Progenitor cell of endocrine pancreas (in vitro differentiated cells): ENCODE measurements around the gene COL11A2. TPM values are rescaled to one million over a fixed set of nuclear protein-coding genes. Genes with fewer than 3 reads are reported as not detected.

Experiments
- DNase-seq: peaks from one replicate; pipeline ENCODE4 v3.0.0; 2021; ENCODE audit warnings: low spot score; ENCODE audit not compliant: unreplicated experiment
- H3K27ac Mint-ChIP-seq: 2 replicates; pipeline ENCODE4 v1.8.0; 2021; ENCODE audit warnings: mild to moderate bottlenecking, moderate library complexity, mixed read lengths
- H3K27me3 Mint-ChIP-seq: 2 replicates; pipeline ENCODE4 v1.8.0; 2021; ENCODE audit warnings: mixed read lengths
- H3K36me3 Mint-ChIP-seq: 2 replicates; pipeline ENCODE4 v1.8.0; 2022; ENCODE audit warnings: mixed read lengths; ENCODE audit not compliant: insufficient read depth
- H3K4me1 Mint-ChIP-seq: 2 replicates; pipeline ENCODE4 v1.8.0; 2021; ENCODE audit warnings: low read depth, mixed read lengths
- H3K4me3 Mint-ChIP-seq: 2 replicates; pipeline ENCODE4 v1.8.0; 2021; ENCODE audit warnings: low read depth, mild to moderate bottlenecking, moderate library complexity, mixed read lengths
- H3K9me3 Mint-ChIP-seq: 2 replicates; pipeline ENCODE4 v1.8.0; 2021; ENCODE audit warnings: low read depth, mixed read lengths
- total RNA-seq: library from RNA; stranded (reverse); gene quantifications from 2 replicates; pipeline ENCODE4 v1.2.1, GENCODE V29; 2021
- TF ChIP-seq, protein P1 (sequence below): fragments of 200-600 bp; sonication (generic); IDR thresholded peaks from one replicate; pipeline ENCODE4 v1.5.0; 2021; ENCODE audit warnings: antibody characterized with exemption, mild to moderate bottlenecking; ENCODE audit not compliant: unreplicated experiment

The COL11A2 gene
- total RNA-seq, 1 donor from 2014 or later: 4.3 TPM

DNA sequence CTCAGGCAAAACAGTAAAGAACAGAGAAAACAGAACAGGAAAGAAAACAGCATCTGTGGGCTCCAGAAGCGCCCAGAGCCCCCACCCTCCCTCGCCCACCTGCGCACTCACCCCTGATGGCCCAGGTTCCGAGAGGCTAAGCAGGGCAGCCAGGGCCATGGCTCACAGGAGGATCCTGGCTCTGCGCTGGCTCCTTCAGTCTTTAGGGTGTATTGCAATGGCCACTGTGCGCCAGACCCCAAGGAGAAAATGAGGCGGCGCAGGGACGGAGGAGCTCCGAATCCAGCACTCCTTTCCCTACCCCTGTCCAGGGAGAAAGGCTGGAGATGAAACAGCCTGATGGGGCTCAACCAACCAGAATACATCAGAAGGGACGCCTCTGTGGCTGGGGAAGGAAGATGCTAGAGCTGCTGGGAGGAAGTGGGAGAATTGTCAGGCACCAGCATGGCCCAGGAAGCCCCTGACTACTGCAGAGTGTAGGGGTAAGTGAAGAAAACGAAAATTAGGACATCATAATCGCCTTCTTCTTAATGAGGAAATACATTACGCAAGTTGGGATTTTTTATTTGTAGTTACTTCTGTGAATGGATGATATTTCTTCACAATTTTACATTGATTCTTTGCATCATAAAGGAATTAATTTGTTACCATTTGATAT lies 49.0 kb downstream of the COL11A2 start:
- TF ChIP-seq, protein P1, sequence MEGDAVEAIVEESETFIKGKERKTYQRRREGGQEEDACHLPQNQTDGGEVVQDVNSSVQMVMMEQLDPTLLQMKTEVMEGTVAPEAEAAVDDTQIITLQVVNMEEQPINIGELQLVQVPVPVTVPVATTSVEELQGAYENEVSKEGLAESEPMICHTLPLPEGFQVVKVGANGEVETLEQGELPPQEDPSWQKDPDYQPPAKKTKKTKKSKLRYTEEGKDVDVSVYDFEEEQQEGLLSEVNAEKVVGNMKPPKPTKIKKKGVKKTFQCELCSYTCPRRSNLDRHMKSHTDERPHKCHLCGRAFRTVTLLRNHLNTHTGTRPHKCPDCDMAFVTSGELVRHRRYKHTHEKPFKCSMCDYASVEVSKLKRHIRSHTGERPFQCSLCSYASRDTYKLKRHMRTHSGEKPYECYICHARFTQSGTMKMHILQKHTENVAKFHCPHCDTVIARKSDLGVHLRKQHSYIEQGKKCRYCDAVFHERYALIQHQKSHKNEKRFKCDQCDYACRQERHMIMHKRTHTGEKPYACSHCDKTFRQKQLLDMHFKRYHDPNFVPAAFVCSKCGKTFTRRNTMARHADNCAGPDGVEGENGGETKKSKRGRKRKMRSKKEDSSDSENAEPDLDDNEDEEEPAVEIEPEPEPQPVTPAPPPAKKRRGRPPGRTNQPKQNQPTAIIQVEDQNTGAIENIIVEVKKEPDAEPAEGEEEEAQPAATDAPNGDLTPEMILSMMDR: peak; percentile 28
- no peaks in the 10 kb centered on the region for H3K4me1 Mint-ChIP-seq
- H3K36me3 Mint-ChIP-seq: no peaks in the 10 kb centered on the region
- H3K27me3 Mint-ChIP-seq: peaks cover 30% of the 10 kb centered on the region
- H3K4me3 Mint-ChIP-seq: no peak overlapping the region
- H3K27ac Mint-ChIP-seq: no peak overlapping the region
- no peak for DNase-seq
- no peaks in the 10 kb centered on the region for H3K9me3 Mint-ChIP-seq

- no peak overlapping the region for H3K27ac Mint-ChIP-seq
- DNase-seq: no peak
- no peaks in the 10 kb centered on the region for H3K36me3 Mint-ChIP-seq
- H3K9me3 Mint-ChIP-seq: no peaks in the 10 kb centered on the region
- peaks cover 28% of the 10 kb centered on the region for H3K27me3 Mint-ChIP-seq
- TF ChIP-seq, protein P1: no peak
- H3K4me3 Mint-ChIP-seq: no peak overlapping the region
- no peaks in the 10 kb centered on the region for H3K4me1 Mint-ChIP-seq
These were observed 49.7 kb downstream of the COL11A2 start for GRCh38 chr6:33142501-33143070.

DNA sequence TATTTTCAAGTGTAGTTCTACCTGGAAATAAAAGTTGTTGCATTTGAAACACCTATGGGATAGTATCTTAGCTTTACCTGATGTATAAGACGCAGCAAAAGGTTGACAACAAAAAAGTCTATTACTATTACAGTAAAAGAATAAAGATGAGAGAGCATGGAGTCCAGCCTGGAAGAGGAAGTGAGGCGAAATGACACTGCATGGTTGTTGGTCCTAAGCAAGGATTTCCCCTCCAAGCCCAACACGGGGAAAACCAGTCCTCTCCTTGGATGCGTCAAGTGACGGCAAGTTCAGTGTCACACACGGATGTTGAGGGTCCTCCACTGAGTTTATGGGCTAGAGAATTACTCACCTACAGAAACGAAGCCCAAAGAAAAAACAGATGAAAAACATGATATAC lies 51.7 kb downstream of the COL11A2 start:
- Mint-ChIP-seq H3K27ac (no peak overlapping the region), H3K4me3 (no peak overlapping the region), H3K9me3 (no peaks in the 10 kb centered on the region), H3K27me3 (peaks cover 28% of the 10 kb centered on the region), H3K36me3 (no peaks in the 10 kb centered on the region), H3K4me1 (no peaks in the 10 kb centered on the region)
- TF ChIP-seq, protein P1: no peak
- DNase-seq: no peak

DNA sequence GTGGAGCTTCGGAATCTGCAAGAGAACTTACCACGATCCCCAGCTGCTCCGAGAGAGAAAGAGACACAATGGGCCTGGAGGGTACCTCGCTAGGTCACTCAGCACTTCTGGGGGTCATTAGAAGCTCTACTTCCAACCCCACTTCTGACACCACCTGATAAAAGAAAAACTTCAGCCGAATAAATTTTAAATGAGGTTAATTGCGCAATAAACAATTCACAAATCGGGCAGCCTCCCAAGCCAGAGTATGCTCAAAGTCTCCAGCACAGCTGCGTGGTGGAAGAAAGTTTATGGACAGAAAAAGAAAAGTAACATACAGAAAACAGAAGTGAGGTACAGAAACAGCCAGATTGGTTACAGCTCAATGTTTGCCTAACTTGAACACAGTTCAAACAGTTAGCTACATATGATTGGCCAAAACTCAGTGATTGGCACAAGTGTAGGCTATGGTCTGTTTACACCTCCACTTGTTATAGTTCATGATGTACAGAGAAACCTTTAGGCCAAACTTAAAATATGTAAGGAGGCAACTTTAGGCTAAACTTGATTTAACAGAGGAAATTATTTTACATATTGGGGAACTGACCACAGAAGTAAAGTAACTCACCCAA lies 52.6 kb downstream of the COL11A2 start:
- Mint-ChIP-seq H3K36me3 (no peaks in the 10 kb centered on the region), H3K4me1 (no peaks in the 10 kb centered on the region), H3K27ac (no peak overlapping the region), H3K4me3 (no peak overlapping the region), H3K27me3 (peaks cover 31% of the 10 kb centered on the region), H3K9me3 (no peaks in the 10 kb centered on the region)
- no peak for DNase-seq
- TF ChIP-seq, protein P1: no peak

DNA sequence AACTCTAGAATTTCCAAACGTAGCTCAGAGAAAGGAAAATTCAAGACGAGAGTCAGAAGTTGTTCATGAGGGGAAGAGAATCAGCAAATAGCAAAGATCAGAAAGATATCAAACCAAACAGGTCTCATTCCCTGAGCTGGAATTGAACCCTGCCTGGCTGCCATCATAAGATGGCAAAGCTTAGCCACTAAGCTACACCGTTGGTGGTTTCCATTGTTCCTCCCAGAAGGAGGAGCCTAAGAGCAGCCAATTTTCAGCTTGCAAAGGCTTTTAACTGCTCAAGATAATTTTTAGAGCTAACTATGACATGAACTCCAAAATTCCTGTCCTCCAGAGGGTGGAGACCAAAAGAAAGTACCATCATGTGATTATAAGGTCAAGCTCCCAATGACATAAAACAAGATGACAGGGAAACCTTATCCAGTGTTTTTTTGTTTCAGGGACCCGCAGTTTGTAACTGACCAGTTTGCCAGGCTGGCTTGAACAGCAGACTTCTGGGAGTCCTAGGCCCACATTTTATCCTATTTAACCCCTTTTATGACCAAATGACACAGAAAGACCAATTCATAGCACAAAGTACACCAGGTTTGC lies 55.9 kb downstream of the COL11A2 start:
- Mint-ChIP-seq H3K9me3 (no peaks in the 10 kb centered on the region), H3K36me3 (no peaks in the 10 kb centered on the region), H3K27ac (peak overlapping the region; percentile 24), H3K4me3 (no peak overlapping the region), H3K4me1 (no peaks in the 10 kb centered on the region), H3K27me3 (peaks cover 8% of the 10 kb centered on the region)
- no peak for DNase-seq
- TF ChIP-seq, protein P1: no peak
